Activated T-helper 2 cell treated with anti-CD3 and anti-CD28 coated beads, Interferon-gamma antibody, Interleukin-2, Interleukin-4, amounts not matched to agents 10 μg/mL and 5 μg/mL and 100 μg/mL, durations not matched to agents 14 hours and 24 hours and 36 hours (primary cell): ENCODE data around the gene BAIAP2. TPM values are rescaled to one million over a fixed set of nuclear protein-coding genes. Genes with fewer than 3 reads are reported as not detected.

Source experiments
- DNase-seq: peaks from one replicate; pipeline ENCODE4 v3.0.0; 2021; ENCODE audit warnings: low spot score
- H3K27ac Mint-ChIP-seq: one replicate; pipeline ENCODE4 v1.8.0; 2021; ENCODE audit warnings: mixed read lengths
- H3K27me3 Mint-ChIP-seq: one replicate; pipeline ENCODE4 v1.8.0; 2021; ENCODE audit warnings: low read depth, mixed read lengths
- H3K36me3 Mint-ChIP-seq: one replicate; pipeline ENCODE4 v1.8.0; 2021; ENCODE audit warnings: low read depth, mixed read lengths
- H3K4me1 Mint-ChIP-seq: one replicate; pipeline ENCODE4 v1.8.0; 2021; ENCODE audit warnings: low read depth, mixed read lengths
- H3K4me3 Mint-ChIP-seq: one replicate; pipeline ENCODE4 v1.8.0; 2021; ENCODE audit warnings: low read depth, mild to moderate bottlenecking, moderate library complexity, mixed read lengths
- H3K9me3 Mint-ChIP-seq: one replicate; pipeline ENCODE4 v1.8.0; 2021; ENCODE audit warnings: mixed read lengths
- intact Hi-C: fragments of 100-400 bp; cut with micrococcal nuclease; formaldehyde crosslinking; loops from one replicate; pipeline ENCODE4 v1.15.1; 2023
- total RNA-seq: library from RNA; stranded (reverse); gene quantifications from 2 replicates; pipeline ENCODE4 v1.2.3, GENCODE V29; 2022

The BAIAP2 gene
- total RNA-seq, 1 donor from 2014 or later: 5.3 TPM

- Mint-ChIP-seq H3K27ac (no peak overlapping the region), H3K27me3 (no peaks in the 10 kb centered on the region), H3K4me3 (no peak overlapping the region), H3K36me3 (no peaks in the 10 kb centered on the region), H3K9me3 (no peaks in the 10 kb centered on the region), H3K4me1 (no peaks in the 10 kb centered on the region)
- DNase-seq: no peak
- intact Hi-C loops: no loop called here
Measured at GRCh38 chr17:81059026-81059425, 24.1 kb downstream of the BAIAP2 start.

- Mint-ChIP-seq H3K4me1 (no peaks in the 10 kb centered on the region), H3K36me3 (no peaks in the 10 kb centered on the region), H3K9me3 (no peaks in the 10 kb centered on the region), H3K4me3 (no peak overlapping the region), H3K27ac (no peak overlapping the region), H3K27me3 (no peaks in the 10 kb centered on the region)
- intact Hi-C loops: no loop called here
- DNase-seq: no peak
Measured at GRCh38 chr17:81060416-81060815, 25.5 kb downstream of the BAIAP2 start.

- intact Hi-C loops: no loop called here
- Mint-ChIP-seq H3K27me3 (no peaks in the 10 kb centered on the region), H3K36me3 (no peaks in the 10 kb centered on the region), H3K27ac (no peak overlapping the region), H3K4me3 (no peak overlapping the region), H3K4me1 (no peaks in the 10 kb centered on the region), H3K9me3 (no peaks in the 10 kb centered on the region)
- no peak for DNase-seq
Measured at GRCh38 chr17:81061027-81061735, 26.2 kb downstream of the BAIAP2 start.

- no peak for DNase-seq
- no peaks in the 10 kb centered on the region for H3K9me3 Mint-ChIP-seq
- no peaks in the 10 kb centered on the region for H3K4me1 Mint-ChIP-seq
- H3K27me3 Mint-ChIP-seq: no peaks in the 10 kb centered on the region
- H3K36me3 Mint-ChIP-seq: no peaks in the 10 kb centered on the region
- H3K4me3 Mint-ChIP-seq: no peak overlapping the region
- intact Hi-C loops: no loop called here
- no peak overlapping the region for H3K27ac Mint-ChIP-seq
Measured at GRCh38 chr17:81062014-81062780, 27.2 kb downstream of the BAIAP2 start.

GRCh38 chr17:81063106-81064093 is 28.4 kb downstream of the BAIAP2 start:
- Mint-ChIP-seq H3K4me1 (no peaks in the 10 kb centered on the region), H3K27me3 (no peaks in the 10 kb centered on the region), H3K27ac (no peak overlapping the region), H3K4me3 (no peak overlapping the region), H3K36me3 (no peaks in the 10 kb centered on the region), H3K9me3 (no peaks in the 10 kb centered on the region)
- DNase-seq: no peak
- intact Hi-C loops: no loop called here

- H3K4me1 Mint-ChIP-seq: no peaks in the 10 kb centered on the region
- intact Hi-C loops: no loop called here
Measured at GRCh38 chr17:81064678-81065475, 29.9 kb downstream of the BAIAP2 start.

GRCh38 chr17:81065500-81065899 is 30.5 kb downstream of the BAIAP2 start:
- Mint-ChIP-seq H3K4me3 (no peak overlapping the region), H3K36me3 (no peaks in the 10 kb centered on the region), H3K27ac (no peak overlapping the region), H3K27me3 (no peaks in the 10 kb centered on the region), H3K9me3 (no peaks in the 10 kb centered on the region), H3K4me1 (no peaks in the 10 kb centered on the region)
- DNase-seq: no peak
- intact Hi-C loops: no loop called here

More at GRCh38 chr17:81064678-81065475, 29.9 kb downstream of the BAIAP2 start:
- no peak overlapping the region for H3K27ac Mint-ChIP-seq
- no peaks in the 10 kb centered on the region for H3K9me3 Mint-ChIP-seq
- H3K4me3 Mint-ChIP-seq: no peak overlapping the region
- DNase-seq: no peak
- H3K36me3 Mint-ChIP-seq: no peaks in the 10 kb centered on the region
- H3K27me3 Mint-ChIP-seq: no peaks in the 10 kb centered on the region

GRCh38 chr17:81066072-81066471 is 31.1 kb downstream of the BAIAP2 start:
- H3K27ac Mint-ChIP-seq: no peak overlapping the region
- no peak for DNase-seq
- intact Hi-C loops: no loop called here
- H3K27me3 Mint-ChIP-seq: no peaks in the 10 kb centered on the region
- H3K4me1 Mint-ChIP-seq: no peaks in the 10 kb centered on the region
- no peaks in the 10 kb centered on the region for H3K9me3 Mint-ChIP-seq
- H3K4me3 Mint-ChIP-seq: no peak overlapping the region
- no peaks in the 10 kb centered on the region for H3K36me3 Mint-ChIP-seq

- H3K36me3 Mint-ChIP-seq: no peaks in the 10 kb centered on the region
- no peaks in the 10 kb centered on the region for H3K9me3 Mint-ChIP-seq
- H3K27ac Mint-ChIP-seq: no peak overlapping the region
- no peaks in the 10 kb centered on the region for H3K27me3 Mint-ChIP-seq
- intact Hi-C loops: no loop called here
- H3K4me1 Mint-ChIP-seq: no peaks in the 10 kb centered on the region
- H3K4me3 Mint-ChIP-seq: no peak overlapping the region
- no peak for DNase-seq
Measured at GRCh38 chr17:81066771-81067315, 31.9 kb downstream of the BAIAP2 start.

GRCh38 chr17:81067391-81067811 is 32.5 kb downstream of the BAIAP2 start:
- Mint-ChIP-seq H3K4me1 (no peaks in the 10 kb centered on the region), H3K4me3 (no peak overlapping the region), H3K9me3 (no peaks in the 10 kb centered on the region), H3K27ac (no peak overlapping the region), H3K27me3 (no peaks in the 10 kb centered on the region), H3K36me3 (no peaks in the 10 kb centered on the region)
- no peak for DNase-seq
- intact Hi-C loops: no loop called here

GRCh38 chr17:81068411-81069134 is 33.6 kb downstream of the BAIAP2 start:
- Mint-ChIP-seq H3K27me3 (no peaks in the 10 kb centered on the region), H3K36me3 (no peaks in the 10 kb centered on the region), H3K27ac (no peak overlapping the region), H3K4me3 (no peak overlapping the region), H3K4me1 (no peaks in the 10 kb centered on the region), H3K9me3 (no peaks in the 10 kb centered on the region)
- DNase-seq: no peak
- intact Hi-C loops: no loop called here
